Gastrocnemius medialis (tissue), 4 donors: ENCODE results near the gene PHTF2. TPM values are rescaled to one million over a fixed set of nuclear protein-coding genes. Genes with fewer than 3 reads are reported as not detected.

ENCODE experiments used
- ATAC-seq, 2 donors: fragments of 150-250 bp; one replicate each; pipeline ENCODE4 v1.9.1; 2016
- DNase-seq, 2 donors: peaks; one replicate each; pipeline ENCODE4 v3.0.0-alpha.2; 2019
- H3K27ac ChIP-seq, 4 donors: fragments of 200-600 bp; sonication (generic); 1 replicate in 1 of 4; 2 replicates in 3 of 4; pipeline ENCODE4 v1.5.1; 2016 to 2018; ENCODE audit warnings: mild to moderate bottlenecking in 2 of 4, moderate library complexity in 1 of 4
- H3K27me3 ChIP-seq, 3 donors: fragments of 200-600 bp; sonication (generic) in 2 of 3; 1 replicate in 1 of 3; 2 replicates in 2 of 3; pipeline versions ENCODE4 v1.5.1 to v1.6.0; 2016 to 2019; ENCODE audit warnings: mild to moderate bottlenecking in 1 of 3, moderate library complexity in 1 of 3
- H3K36me3 ChIP-seq, 2 donors: fragments of 200-600 bp; sonication (generic) in 1 of 2; one replicate each; pipeline ENCODE4 v1.5.1; 2017 to 2018
- H3K4me1 ChIP-seq, 2 donors: fragments of 200-600 bp; sonication (generic) in 1 of 2; one replicate each; pipeline ENCODE4 v1.5.1; 2016 to 2017; ENCODE audit warnings: mild to moderate bottlenecking in 2 of 2
- H3K4me3 ChIP-seq, 4 donors: fragments of 200-600 bp; sonication (generic) in 3 of 4; 1 replicate in 1 of 4; 2 replicates in 3 of 4; pipeline ENCODE4 v1.5.1; 2016 to 2019; ENCODE audit warnings: mild to moderate bottlenecking in 2 of 4
- H3K9me3 ChIP-seq, 3 donors: fragments of 200-600 bp; sonication (generic) in 2 of 3; 1 replicate in 1 of 3; 2 replicates in 2 of 3; pipeline ENCODE4 v1.5.1; 2016 to 2019
- CTCF ChIP-seq, 5 experiments: fragments of 450-650 bp in 3 of 5; fragments of 200-600 bp in 2 of 5; sonication (generic) in 2 of 5; IDR thresholded peaks in 4 of 5; conservative IDR thresholded peaks in 1 of 5; 1 replicate in 4 of 5; 2 replicates in 1 of 5; pipeline ENCODE4 v1.5.1; 2016 to 2019; ENCODE audit warnings: antibody characterized with exemption in 5 of 5, mild to moderate bottlenecking in 3 of 5, moderate library complexity in 3 of 5
- POLR2A ChIP-seq, 2 donors: fragments of 450-650 bp; IDR thresholded peaks; one replicate each; pipeline ENCODE4 v1.6.1; 2017; ENCODE audit warnings: antibody characterized with exemption in 2 of 2, mild to moderate bottlenecking in 2 of 2, moderate library complexity in 2 of 2
- in situ Hi-C, 4 donors: fragments of 200-750 bp; cut with MboI; loops; one replicate each; pipeline versions ENCODE4 v1.15.0 to v1.8.0; 2017; ENCODE audit warnings: low sequenced_read_pairs in 4 of 4
- intact Hi-C: fragments of 100-400 bp; cut with DNase I; formaldehyde crosslinking; loops from one replicate; pipeline ENCODE4 v1.15.1; 2023; ENCODE audit warnings: low total_unique reads
- total RNA-seq, 4 donors: library from RNA; depleted of rRNA; stranded (reverse); fragments of >200 nt; gene quantifications; one replicate each; pipeline versions ENCODE4 v1.1.0 to v1.2.3, GENCODE V29; 2016

Gene PHTF2
- total RNA-seq, 4 donors from 2014 or later, result 81.2 to 163 (median 108) TPM

DNA sequence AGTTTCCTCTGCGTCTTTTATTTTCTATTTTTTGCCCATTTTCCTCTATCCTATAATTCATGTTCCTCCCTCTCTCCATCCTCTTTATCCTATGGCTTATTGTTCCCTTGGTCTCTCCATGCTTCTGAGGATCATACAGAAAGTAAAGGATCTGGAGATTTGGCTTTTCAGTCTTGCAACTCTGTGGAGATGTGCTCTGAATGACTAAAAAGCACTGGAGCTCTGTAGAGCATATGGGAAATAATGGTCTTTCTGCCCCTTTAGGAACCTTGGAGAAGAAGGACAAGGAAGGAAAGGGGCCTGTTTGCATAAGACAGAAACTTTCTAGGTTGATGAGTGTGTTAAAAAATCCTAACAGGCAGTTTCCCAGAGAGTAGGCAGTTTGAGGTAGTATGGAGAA is 120.1 kb downstream of the PHTF2 start:
- ATAC-seq, result no peak
- no peak for DNase-seq
- Histone ChIP-seq H3K27ac (no peak overlapping the region), H3K36me3 (peaks cover 0 to 35% of the 10 kb centered on the region in 2 donors), H3K4me1 (peaks cover 5 to 10% of the 10 kb centered on the region in 2 donors), H3K9me3 (no peaks in the 10 kb centered on the region), H3K4me3 (no peak overlapping the region), H3K27me3 (no peaks in the 10 kb centered on the region)
- in situ Hi-C loops, result loop anchor here in 1 of 4 donors (25.0 kb wide), 1 partner anchor 256 kb away; no protein-coding TSS in a partner anchor
- intact Hi-C loops, result no loop called here
- TF ChIP-seq CTCF (IDR thresholded peaks at IDR 0.05 in 4 of 5, conservative IDR thresholded peaks at IDR 0.05 in 1 of 5), result no peak

DNA sequence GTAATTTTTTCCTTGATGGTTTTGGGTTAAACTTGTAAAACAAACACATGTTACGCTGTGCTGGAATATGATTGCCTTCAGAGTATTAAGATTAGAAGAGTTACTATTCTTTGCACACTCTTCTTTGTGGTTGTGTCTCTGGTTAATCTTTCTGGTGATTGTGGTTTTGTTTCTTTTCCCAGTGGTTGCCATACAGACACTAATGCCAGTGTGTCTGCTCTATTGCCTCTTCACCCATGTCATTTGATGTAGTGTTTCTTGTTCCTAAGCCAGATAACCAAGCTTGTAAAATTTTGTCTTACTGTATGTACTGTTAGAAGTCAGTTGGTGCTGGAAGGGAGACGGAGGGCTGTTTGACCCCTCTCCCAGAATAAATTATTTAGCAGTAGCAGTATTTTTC is 124.8 kb downstream of the PHTF2 start:
- Histone ChIP-seq H3K9me3 (no peaks in the 10 kb centered on the region), H3K27me3 (no peaks in the 10 kb centered on the region), H3K27ac (no peak overlapping the region), H3K36me3 (peaks cover 0 to 35% of the 10 kb centered on the region in 2 donors), H3K4me3 (no peak overlapping the region), H3K4me1 (no peaks in the 10 kb centered on the region)
- ATAC-seq, result no peak
- in situ Hi-C loops, result loop anchor here in 2 of 4 donors (10.0 to 25.0 kb wide), 2 partner anchors 261 to 279 kb away; no protein-coding TSS in a partner anchor
- TF ChIP-seq CTCF (IDR thresholded peaks at IDR 0.05 in 4 of 5, conservative IDR thresholded peaks at IDR 0.05 in 1 of 5) (no peak), POLR2A (IDR thresholded peaks at IDR 0.05) (no peak)
- no peak for DNase-seq
- intact Hi-C loops, result no loop called here

DNA sequence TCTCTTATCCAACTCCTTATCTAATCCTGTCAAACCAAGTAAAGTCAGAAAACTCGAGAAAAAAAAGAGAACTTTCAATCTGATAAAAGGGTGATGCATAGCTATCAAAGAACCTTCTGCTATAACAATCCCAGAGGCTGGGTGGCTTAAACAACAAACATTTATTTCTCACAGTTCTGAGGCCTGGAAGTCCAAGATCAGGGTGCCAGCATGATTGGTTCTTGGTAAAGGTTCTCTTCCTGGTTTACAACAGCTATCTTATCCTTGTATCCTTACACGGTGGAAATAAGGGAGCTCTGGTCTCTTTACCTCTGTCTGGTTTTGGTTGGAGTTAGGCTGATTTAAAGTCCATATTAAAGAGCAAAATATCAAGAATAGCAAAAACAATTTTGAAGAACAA is 131.9 kb downstream of the PHTF2 start:
- Histone ChIP-seq H3K9me3 (no peaks in the 10 kb centered on the region), H3K27me3 (no peaks in the 10 kb centered on the region), H3K27ac (no peak overlapping the region), H3K4me3 (no peak overlapping the region), H3K4me1 (no peaks in the 10 kb centered on the region), H3K36me3 (peaks cover 0 to 15% of the 10 kb centered on the region in 2 donors)
- ATAC-seq, result no peak
- intact Hi-C loops (no loop called here), in situ Hi-C loops (no loop called here)
- TF ChIP-seq POLR2A (IDR thresholded peaks at IDR 0.05), result no peak
- TF ChIP-seq CTCF (IDR thresholded peaks at IDR 0.05 in 4 of 5, conservative IDR thresholded peaks at IDR 0.05 in 1 of 5), result no peak
- DNase-seq, result no peak

GRCh38 chr7:77931841-77932240 is 133.3 kb downstream of the PHTF2 start:
- intact Hi-C loops, result no loop called here

More at GRCh38 chr7:77931841-77932240, 133.3 kb downstream of the PHTF2 start:
- DNase-seq, result no peak
- H3K4me3 ChIP-seq, result no peak overlapping the region
- H3K9me3 ChIP-seq, result no peaks in the 10 kb centered on the region
- in situ Hi-C loops, result no loop called here
- H3K27ac ChIP-seq, result no peak overlapping the region
- H3K27me3 ChIP-seq, result no peaks in the 10 kb centered on the region
- H3K4me1 ChIP-seq, result no peaks in the 10 kb centered on the region
- H3K36me3 ChIP-seq, result peaks cover 0 to 15% of the 10 kb centered on the region in 2 donors
- TF ChIP-seq CTCF (IDR thresholded peaks at IDR 0.05 in 4 of 5, conservative IDR thresholded peaks at IDR 0.05 in 1 of 5), result no peak
- TF ChIP-seq POLR2A (IDR thresholded peaks at IDR 0.05), result no peak
- no peak for ATAC-seq
